Subcutaneous adipose tissue (tissue), 4 donors: ENCODE measurements around the gene FFAR1. TPM values are rescaled to one million over a fixed set of nuclear protein-coding genes. Genes with fewer than 3 reads are reported as not detected.

Experiments used
- total RNA-seq, 4 donors: library from RNA; depleted of rRNA; stranded (reverse); fragments of >200 nt; gene quantifications; one replicate each; pipeline ENCODE4 v1.1.0, GENCODE V29; 2016
- TF ChIP-seq, protein P1 (sequence below): fragments of 450-650 bp; IDR thresholded peaks from one replicate; pipeline ENCODE4 v1.5.1; 2016; ENCODE audit warnings: low read depth, mild to moderate bottlenecking, control low read depth, antibody characterized with exemption, moderate library complexity

The FFAR1 gene
- total RNA-seq, 4 donors from 2014 or later = not detected

DNA sequence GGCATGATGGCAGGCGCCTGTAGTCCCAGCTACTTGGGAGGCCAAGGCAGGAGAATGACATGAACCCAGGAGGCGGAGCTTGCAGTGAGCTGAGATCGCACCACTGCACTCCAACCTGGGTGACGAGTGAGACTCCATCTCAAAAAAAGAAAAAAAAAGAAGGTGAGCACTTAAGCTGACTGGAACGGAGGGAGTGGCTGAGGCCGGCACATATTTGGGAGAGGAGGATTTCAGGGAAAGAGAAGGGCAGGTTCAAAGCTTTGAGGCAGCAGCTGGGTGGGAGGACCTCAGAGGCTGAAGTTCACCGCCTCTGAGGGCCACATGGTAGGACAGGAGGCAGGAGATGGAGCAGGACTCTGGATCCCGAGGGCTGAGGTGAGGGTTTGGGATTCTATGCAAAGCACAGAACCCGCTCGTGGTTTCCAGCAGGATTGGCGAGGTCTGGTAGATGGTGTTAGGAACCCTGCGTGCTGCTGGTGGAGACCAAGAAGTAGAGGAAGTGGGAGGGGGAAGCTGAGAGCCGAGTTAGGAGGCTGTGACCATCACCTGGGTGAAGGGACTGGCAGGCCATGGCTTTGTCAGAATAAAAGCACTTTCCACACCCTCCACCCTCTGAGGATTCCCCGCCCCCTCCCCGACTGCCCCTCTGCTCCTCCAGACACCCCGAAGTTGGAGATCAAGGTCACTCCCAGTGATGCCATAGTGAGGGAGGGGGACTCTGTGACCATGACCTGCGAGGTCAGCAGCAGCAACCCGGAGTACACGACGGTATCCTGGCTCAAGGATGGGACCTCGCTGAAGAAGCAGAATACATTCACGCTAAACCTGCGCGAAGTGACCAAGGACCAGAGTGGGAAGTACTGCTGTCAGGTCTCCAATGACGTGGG, 10.4 kb upstream of the FFAR1 start:
- TF ChIP-seq, protein P1, sequence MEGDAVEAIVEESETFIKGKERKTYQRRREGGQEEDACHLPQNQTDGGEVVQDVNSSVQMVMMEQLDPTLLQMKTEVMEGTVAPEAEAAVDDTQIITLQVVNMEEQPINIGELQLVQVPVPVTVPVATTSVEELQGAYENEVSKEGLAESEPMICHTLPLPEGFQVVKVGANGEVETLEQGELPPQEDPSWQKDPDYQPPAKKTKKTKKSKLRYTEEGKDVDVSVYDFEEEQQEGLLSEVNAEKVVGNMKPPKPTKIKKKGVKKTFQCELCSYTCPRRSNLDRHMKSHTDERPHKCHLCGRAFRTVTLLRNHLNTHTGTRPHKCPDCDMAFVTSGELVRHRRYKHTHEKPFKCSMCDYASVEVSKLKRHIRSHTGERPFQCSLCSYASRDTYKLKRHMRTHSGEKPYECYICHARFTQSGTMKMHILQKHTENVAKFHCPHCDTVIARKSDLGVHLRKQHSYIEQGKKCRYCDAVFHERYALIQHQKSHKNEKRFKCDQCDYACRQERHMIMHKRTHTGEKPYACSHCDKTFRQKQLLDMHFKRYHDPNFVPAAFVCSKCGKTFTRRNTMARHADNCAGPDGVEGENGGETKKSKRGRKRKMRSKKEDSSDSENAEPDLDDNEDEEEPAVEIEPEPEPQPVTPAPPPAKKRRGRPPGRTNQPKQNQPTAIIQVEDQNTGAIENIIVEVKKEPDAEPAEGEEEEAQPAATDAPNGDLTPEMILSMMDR = no peak

- TF ChIP-seq, protein P1 = no peak
Observed at GRCh38 chr19:35337984-35338296, 9.8 kb upstream of the FFAR1 start.

- TF ChIP-seq, protein P1 = no peak
Observed at GRCh38 chr19:35340431-35340830, 7.3 kb upstream of the FFAR1 start.

DNA sequence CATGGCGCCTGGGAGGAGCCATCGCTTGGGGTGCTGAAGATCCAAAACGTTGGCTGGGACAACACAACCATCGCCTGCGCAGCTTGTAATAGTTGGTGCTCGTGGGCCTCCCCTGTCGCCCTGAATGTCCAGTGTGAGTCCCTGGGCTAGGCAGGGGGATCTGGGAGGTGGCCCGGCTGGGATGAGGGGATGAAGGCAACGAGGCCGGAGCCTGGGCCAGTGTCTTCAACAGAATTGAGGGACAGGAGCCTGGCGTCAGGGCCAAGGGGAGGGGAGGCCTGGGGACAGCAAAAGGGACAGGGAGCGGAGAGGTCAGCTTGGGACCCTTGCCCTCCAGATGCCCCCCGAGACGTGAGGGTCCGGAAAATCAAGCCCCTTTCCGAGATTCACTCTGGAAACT, 6.7 kb upstream of the FFAR1 start:
- TF ChIP-seq, protein P1 = no peak

- TF ChIP-seq, protein P1 = no peak
Observed at GRCh38 chr19:35341565-35342225, 6.0 kb upstream of the FFAR1 start.

DNA sequence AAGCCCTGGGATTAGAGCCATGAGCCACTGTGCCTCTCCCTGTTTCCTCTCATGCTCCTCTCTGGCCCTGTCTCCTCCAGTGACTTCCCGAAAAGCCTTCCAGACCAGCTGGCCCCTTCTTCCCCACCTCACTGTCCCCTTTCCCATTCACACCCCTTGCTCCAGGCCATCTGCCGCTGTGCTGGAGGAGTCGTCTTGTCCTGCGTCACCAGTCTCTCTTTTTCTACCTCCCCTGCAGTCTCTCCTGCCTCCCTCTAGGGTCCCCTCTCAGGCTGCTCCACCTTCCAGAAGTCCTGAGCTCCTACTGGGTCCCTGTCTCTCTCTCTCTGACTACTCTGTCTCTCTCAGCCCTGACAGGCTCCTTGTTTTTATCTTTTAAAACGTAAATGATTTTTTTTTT, 5.3 kb upstream of the FFAR1 start:
- TF ChIP-seq, protein P1 = no peak

GRCh38 chr19:35344511-35345031, 3.1 kb upstream of the FFAR1 start:
- TF ChIP-seq, protein P1 = no peak
